Measurements from ENCODE around the gene SPATA2L.

Gene SPATA2L

DNA sequence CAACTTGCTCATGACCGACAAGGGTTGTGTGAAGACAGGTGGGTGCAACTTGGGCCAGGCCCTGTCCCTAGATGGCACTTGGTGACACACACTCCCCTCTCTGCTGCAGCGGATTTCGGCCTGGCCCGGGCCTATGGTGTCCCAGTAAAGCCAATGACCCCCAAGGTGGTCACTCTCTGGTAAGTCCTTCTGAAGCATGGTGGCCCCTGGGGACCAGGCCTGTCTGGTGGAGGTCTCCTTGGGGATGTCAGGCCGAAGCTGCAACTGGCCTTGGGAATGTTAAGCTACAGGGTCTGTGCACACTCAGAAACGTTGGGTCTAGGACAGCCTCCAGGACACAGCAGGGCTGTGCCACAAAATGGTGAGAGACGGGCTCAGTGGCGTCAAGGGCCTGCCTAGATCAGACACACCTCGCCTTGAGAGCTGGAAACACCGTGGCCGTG, 8.2 kb downstream of the SPATA2L start:
- no peak for TF ChIP-seq CTCF (IDR thresholded peaks at IDR 0.05)

- no peak for TF ChIP-seq CTCF (IDR thresholded peaks at IDR 0.05)
Observed at GRCh38 chr16:89691986-89692569, 9.4 kb downstream of the SPATA2L start.

DNA sequence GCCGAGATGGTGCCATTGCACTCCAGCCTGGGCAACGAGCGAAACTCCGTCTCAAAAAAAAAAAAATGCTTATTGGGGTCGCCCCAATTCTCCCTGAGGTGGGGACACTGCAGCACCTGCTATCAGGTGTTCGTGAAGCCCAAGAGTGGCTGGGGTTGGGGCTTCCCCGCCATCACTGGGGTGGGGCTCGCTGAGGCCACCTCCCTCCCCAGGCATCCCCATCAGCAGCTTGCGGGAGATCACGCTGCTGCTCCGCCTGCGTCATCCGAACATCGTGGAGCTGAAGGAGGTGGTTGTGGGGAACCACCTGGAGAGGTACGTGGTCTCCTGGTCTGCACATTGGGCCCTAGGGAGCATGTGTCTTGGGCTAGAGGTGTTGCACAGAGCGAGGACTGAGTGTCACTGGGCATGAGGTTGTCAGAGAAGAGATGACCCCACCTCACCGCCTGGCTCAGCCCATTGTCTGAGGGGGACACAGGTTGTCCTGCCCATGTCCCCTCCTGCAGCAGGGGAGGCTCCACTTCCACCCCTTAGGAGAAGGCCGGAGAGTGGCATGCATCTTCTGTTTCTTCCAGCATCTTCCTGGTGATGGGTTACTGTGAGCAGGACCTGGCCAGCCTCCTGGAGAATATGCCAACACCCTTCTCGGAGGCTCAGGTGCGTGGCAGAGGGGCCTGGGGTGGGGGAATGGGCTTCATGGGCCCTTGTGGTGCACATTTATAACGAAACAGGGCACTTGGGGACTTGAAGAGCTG, 10.1 kb downstream of the SPATA2L start:
- TF ChIP-seq CTCF (IDR thresholded peaks at IDR 0.05) = no peak

DNA sequence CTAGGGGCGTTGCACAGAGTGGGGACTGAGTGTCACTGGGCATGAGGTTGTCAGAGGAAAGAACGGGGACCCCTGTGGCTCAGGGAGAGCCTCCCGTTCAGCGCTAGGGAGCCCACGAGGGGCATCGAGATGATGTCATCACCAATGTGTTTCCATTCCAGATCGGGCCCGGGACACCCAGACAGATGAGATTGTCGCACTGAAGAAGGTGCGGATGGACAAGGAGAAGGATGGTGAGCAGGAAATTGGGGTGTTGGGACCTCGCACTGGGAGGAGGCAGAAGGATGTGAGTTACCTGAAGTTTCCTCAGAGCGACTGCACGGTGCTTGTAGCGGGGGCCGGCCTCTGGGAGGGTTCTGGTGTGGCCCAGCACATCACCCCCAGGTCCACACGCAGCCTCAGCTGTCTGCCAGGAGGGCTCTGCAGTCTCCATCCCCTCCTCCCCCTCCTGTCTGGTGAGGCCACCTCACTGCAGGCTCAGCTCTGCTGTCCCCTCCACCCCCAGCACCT, 11.1 kb downstream of the SPATA2L start:
- no peak for TF ChIP-seq CTCF (IDR thresholded peaks at IDR 0.05)

DNA sequence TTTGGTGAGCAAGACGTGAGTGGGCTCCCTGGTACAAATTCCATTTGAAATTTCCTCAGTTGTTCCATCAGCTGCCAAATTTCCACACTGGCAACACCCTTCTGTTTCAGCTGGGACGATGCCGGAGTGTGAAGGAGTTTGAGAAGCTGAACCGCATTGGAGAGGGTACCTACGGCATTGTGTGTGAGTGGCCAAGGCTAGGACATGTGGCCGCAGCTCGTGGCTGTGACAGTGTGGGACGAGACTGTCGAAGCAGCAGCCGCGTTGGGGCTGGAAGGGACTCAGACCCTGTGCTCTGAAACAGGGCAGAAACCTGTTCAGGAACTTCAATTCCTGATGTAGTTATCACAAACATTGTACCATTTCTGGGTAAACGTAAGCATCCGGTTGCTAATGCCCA, 12.4 kb downstream of the SPATA2L start:
- no peak for TF ChIP-seq CTCF (IDR thresholded peaks at IDR 0.05)

DNA sequence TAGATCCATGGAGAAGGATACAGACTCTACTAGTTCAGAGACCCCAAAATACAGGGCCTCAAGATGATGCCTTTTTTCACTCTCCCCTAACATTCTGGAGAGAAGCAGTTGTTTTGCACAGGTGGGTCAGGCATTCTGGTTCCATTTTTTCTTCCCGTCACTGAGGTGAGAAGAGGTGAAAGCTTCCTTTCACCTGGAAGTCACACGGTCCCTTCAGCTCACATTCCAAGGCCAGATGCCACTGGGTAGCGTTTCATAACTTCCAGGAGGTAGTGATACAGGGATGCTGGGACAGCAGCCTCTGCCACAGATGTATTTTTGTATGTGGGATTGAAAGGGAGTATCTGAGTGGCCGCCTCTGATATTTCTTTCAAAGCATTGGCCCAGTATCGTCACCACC, 13.1 kb downstream of the SPATA2L start:
- no peak for TF ChIP-seq CTCF (IDR thresholded peaks at IDR 0.05)

GRCh38 chr16:89687092-89687940, 14.2 kb downstream of the SPATA2L start:
- no peak for TF ChIP-seq CTCF (IDR thresholded peaks at IDR 0.05)

All from LNCAP (cell line).